Neural cell (in vitro differentiated cells): ENCODE measurements around the gene KLHL6. TPM values are rescaled to one million over a fixed set of nuclear protein-coding genes. Genes with fewer than 3 reads are reported as not detected.

Experiments
- H2AFZ ChIP-seq: fragments of 200-600, 300-800 bp; sonication (generic), shearing (Covaris generic); 2 replicates; pipeline ENCODE4 v1.6.0; 2014; ENCODE audit warnings: low read depth, mild to moderate bottlenecking, antibody characterized with exemption, low read length, moderate library complexity
- H3F3A ChIP-seq: fragments of 200-600 bp; shearing (Covaris generic); 2 replicates; pipeline ENCODE4 v1.6.1; 2016; ENCODE audit warnings: mild to moderate bottlenecking, moderate library complexity, mixed read lengths, antibody characterized with exemption, low read length; ENCODE audit not compliant: insufficient read depth, poor library complexity, severe bottlenecking
- H3K27ac ChIP-seq: fragments of 200-600, 300-800 bp; sonication (generic), shearing (Covaris generic); 2 replicates; pipeline ENCODE4 v1.5.1; 2014; ENCODE audit warnings: mild to moderate bottlenecking, low read length, moderate library complexity
- H3K27me3 ChIP-seq: fragments of 300-800, 200-600 bp; sonication (generic), shearing (Covaris generic); 2 replicates; pipeline ENCODE4 v1.6.0; 2014; ENCODE audit warnings: mild to moderate bottlenecking, low read depth, low read length, moderate library complexity; ENCODE audit not compliant: insufficient read depth
- H3K36me3 ChIP-seq: fragments of 300-800, 200-600 bp; sonication (generic), shearing (Covaris generic); 2 replicates; pipeline ENCODE4 v1.5.1; 2014; ENCODE audit warnings: mild to moderate bottlenecking, antibody characterized with exemption, low read length, moderate library complexity; ENCODE audit not compliant: insufficient read depth
- H3K4me2 ChIP-seq: fragments of 300-800, 200-600 bp; sonication (generic), shearing (Covaris generic); 2 replicates; pipeline ENCODE4 v1.6.0; 2014; ENCODE audit warnings: mild to moderate bottlenecking, low read length
- H3K4me3 ChIP-seq: fragments of 300-800, 200-600 bp; sonication (generic), shearing (Covaris generic); 2 replicates; pipeline ENCODE4 v1.5.1; 2014; ENCODE audit warnings: mild to moderate bottlenecking, low read length, moderate library complexity
- H3K79me2 ChIP-seq: fragments of 200-600 bp; shearing (Covaris generic); replicated peaks from 2 replicates; pipeline ENCODE4 v1.6.0; 2014; ENCODE audit warnings: mild to moderate bottlenecking, low read length, moderate library complexity; ENCODE audit not compliant: insufficient read depth
- H3K9ac ChIP-seq: fragments of 300-800, 200-600 bp; sonication (generic), shearing (Covaris generic); 2 replicates; pipeline ENCODE4 v1.6.1; 2016; ENCODE audit warnings: mild to moderate bottlenecking, low read length, mixed read lengths
- H3K9me2 ChIP-seq: fragments of 200-600 bp; shearing (Covaris generic); 2 replicates; pipeline ENCODE4 v1.6.1; 2016; ENCODE audit warnings: mild to moderate bottlenecking, low read length, mixed read lengths; ENCODE audit not compliant: insufficient read depth
- H3K9me3 ChIP-seq: fragments of 200-600, 300-800 bp; sonication (generic), shearing (Covaris generic); 2 replicates; pipeline ENCODE4 v1.6.1; 2016; ENCODE audit warnings: mild to moderate bottlenecking, mixed run types, low read length, moderate library complexity, mixed read lengths
- H4K20me1 ChIP-seq: fragments of 200-600 bp; shearing (Covaris generic); 2 replicates; pipeline ENCODE4 v1.6.1; 2016; ENCODE audit warnings: mild to moderate bottlenecking, mixed run types; ENCODE audit not compliant: insufficient read depth
- EP300 ChIP-seq: fragments of 450-650 bp; conservative IDR thresholded peaks from 2 replicates; pipeline ENCODE4 v1.6.1; 2014; ENCODE audit warnings: antibody characterized with exemption, mild to moderate bottlenecking, moderate library complexity; ENCODE audit not compliant: poor library complexity, severe bottlenecking
- EZH2 ChIP-seq: fragments of 200-600, 300-800 bp; shearing (Covaris generic), sonication (generic); IDR thresholded peaks from 2 replicates; pipeline ENCODE4 v1.6.1; 2014; ENCODE audit warnings: antibody characterized with exemption, low read length, borderline replicate concordance, mild to moderate bottlenecking; ENCODE audit not compliant: insufficient read depth, poor library complexity, severe bottlenecking
- MXI1 ChIP-seq: fragments of 450-650 bp; conservative IDR thresholded peaks from 2 replicates; pipeline ENCODE4 v1.6.1; 2014; ENCODE audit warnings: antibody characterized with exemption, mild to moderate bottlenecking; ENCODE audit not compliant: poor library complexity, severe bottlenecking
- POLR2AphosphoS5 ChIP-seq: IDR thresholded peaks from 2 replicates; pipeline ENCODE4 v1.6.1; 2012
- RAD21 ChIP-seq: fragments of 450-650 bp; conservative IDR thresholded peaks from 2 replicates; pipeline ENCODE4 v1.6.1; 2014; ENCODE audit warnings: antibody characterized with exemption, mild to moderate bottlenecking, moderate library complexity
- REST ChIP-seq: IDR thresholded peaks from 2 replicates; pipeline ENCODE4 v1.6.1; 2012; ENCODE audit warnings: borderline replicate concordance
- SMC3 ChIP-seq: fragments of 450-650 bp; conservative IDR thresholded peaks from 2 replicates; pipeline ENCODE4 v1.6.1; 2014; ENCODE audit warnings: antibody characterized with exemption, mild to moderate bottlenecking, moderate library complexity; ENCODE audit not compliant: poor library complexity
- TAF1 ChIP-seq: IDR thresholded peaks from 2 replicates; pipeline ENCODE4 v1.6.1; 2012; ENCODE audit warnings: low read depth
- polyA plus RNA-seq: library from polyadenylated mRNA; depleted of rRNA; stranded (reverse); fragments of >200 nt; gene quantifications from 2 replicates; pipeline ENCODE4 v1.2.3, GENCODE V29; 2014
- TF ChIP-seq, protein P1 (sequence below): fragments of 450-650 bp; IDR thresholded peaks from 2 replicates; pipeline ENCODE4 v1.5.1; 2014; ENCODE audit warnings: antibody characterized with exemption, mild to moderate bottlenecking, moderate library complexity; ENCODE audit not compliant: poor library complexity, severe bottlenecking

The KLHL6 gene
- polyA plus RNA-seq, 1 donor from 2014 or later, result not detected

DNA sequence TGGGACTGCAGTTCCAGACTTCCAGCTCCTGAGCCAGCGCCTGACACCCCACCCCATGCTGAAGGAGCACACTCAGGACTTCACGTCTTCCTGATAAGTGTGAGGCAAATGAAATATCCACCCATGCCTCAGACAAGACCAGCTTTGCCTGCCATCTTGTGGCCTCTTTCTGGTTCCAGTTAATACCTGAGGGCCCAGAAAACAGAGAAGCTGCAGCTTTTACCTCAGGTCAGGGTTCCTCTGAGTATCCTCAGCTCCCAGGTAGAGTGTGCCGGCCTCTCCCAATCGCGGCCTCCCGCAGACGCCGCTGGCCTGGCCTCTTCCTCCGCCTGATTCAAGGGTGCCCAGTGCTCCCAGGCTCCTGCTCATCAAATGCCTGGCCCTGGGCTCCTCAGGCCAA, 5.1 kb upstream of the KLHL6 start:
- H3K27me3 ChIP-seq, result no peaks in the 10 kb centered on the region
- no peak overlapping the region for H3K4me2 ChIP-seq
- no peaks in the 10 kb centered on the region for H3F3A ChIP-seq
- no peaks in the 10 kb centered on the region for H4K20me1 ChIP-seq
- no peak overlapping the region for H3K9ac ChIP-seq
- no peak overlapping the region for H3K4me3 ChIP-seq
- H3K9me3 ChIP-seq, result no peaks in the 10 kb centered on the region
- H2AFZ ChIP-seq, result no peak overlapping the region
- H3K9me2 ChIP-seq, result no peaks in the 10 kb centered on the region
- TF ChIP-seq POLR2AphosphoS5, result no peak
- H3K36me3 ChIP-seq, result no peaks in the 10 kb centered on the region
- no peaks in the 10 kb centered on the region for H3K79me2 ChIP-seq
- no peak overlapping the region for H3K27ac ChIP-seq

DNA sequence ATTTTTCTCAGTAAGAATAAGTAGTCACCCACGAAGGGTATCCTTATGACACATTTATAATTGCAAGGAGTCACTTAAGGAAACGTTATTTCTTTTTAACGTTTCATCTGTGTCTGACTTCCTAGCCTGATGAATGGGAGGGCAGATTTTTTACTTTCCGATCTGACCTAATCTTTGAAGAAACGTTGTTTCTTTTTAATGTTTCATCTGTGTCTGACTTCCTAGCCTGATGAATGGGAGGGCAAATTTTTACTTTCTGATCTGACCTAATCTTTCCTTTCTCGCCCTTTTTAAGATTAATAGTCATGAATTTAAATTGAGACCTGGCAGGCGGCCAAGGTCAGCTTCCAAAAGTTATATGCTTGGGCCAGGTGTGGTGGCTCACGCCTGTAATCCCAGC, 3.0 kb upstream of the KLHL6 start:
- no peaks in the 10 kb centered on the region for H3K9me2 ChIP-seq
- H3K9ac ChIP-seq, result no peak overlapping the region
- no peak overlapping the region for H2AFZ ChIP-seq
- H3K27me3 ChIP-seq, result no peaks in the 10 kb centered on the region
- no peak overlapping the region for H3K4me3 ChIP-seq
- no peaks in the 10 kb centered on the region for H3F3A ChIP-seq
- no peaks in the 10 kb centered on the region for H4K20me1 ChIP-seq
- no peaks in the 10 kb centered on the region for H3K9me3 ChIP-seq
- H3K4me2 ChIP-seq, result no peak overlapping the region
- H3K79me2 ChIP-seq, result no peaks in the 10 kb centered on the region
- TF ChIP-seq EZH2, result no peak
- TF ChIP-seq SMC3, result no peak
- TF ChIP-seq, protein P1, sequence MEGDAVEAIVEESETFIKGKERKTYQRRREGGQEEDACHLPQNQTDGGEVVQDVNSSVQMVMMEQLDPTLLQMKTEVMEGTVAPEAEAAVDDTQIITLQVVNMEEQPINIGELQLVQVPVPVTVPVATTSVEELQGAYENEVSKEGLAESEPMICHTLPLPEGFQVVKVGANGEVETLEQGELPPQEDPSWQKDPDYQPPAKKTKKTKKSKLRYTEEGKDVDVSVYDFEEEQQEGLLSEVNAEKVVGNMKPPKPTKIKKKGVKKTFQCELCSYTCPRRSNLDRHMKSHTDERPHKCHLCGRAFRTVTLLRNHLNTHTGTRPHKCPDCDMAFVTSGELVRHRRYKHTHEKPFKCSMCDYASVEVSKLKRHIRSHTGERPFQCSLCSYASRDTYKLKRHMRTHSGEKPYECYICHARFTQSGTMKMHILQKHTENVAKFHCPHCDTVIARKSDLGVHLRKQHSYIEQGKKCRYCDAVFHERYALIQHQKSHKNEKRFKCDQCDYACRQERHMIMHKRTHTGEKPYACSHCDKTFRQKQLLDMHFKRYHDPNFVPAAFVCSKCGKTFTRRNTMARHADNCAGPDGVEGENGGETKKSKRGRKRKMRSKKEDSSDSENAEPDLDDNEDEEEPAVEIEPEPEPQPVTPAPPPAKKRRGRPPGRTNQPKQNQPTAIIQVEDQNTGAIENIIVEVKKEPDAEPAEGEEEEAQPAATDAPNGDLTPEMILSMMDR, result no peak
- TF ChIP-seq REST, result no peak
- no peak for TF ChIP-seq RAD21
- TF ChIP-seq POLR2AphosphoS5, result no peak
- no peak for TF ChIP-seq EP300
- no peak for TF ChIP-seq TAF1
- TF ChIP-seq MXI1, result no peak
- no peaks in the 10 kb centered on the region for H3K36me3 ChIP-seq
- H3K27ac ChIP-seq, result no peak overlapping the region

- Histone ChIP-seq H2AFZ (no peak overlapping the region), H3K4me2 (no peak overlapping the region), H3K27me3 (no peaks in the 10 kb centered on the region), H3K27ac (peak overlapping the region; percentile 33), H3K79me2 (no peaks in the 10 kb centered on the region), H3K9ac (no peak overlapping the region), H3K9me2 (no peaks in the 10 kb centered on the region), H3K9me3 (no peaks in the 10 kb centered on the region), H4K20me1 (no peaks in the 10 kb centered on the region), H3K4me3 (no peak overlapping the region), H3F3A (no peaks in the 10 kb centered on the region), H3K36me3 (no peaks in the 10 kb centered on the region)
- TF ChIP-seq RAD21 (no peak), TAF1 (no peak), MXI1 (no peak), EP300 (no peak), EZH2 (no peak), REST (no peak), SMC3 (no peak), POLR2AphosphoS5 (no peak)
- TF ChIP-seq, protein P1, result no peak
These were observed 1.2 kb upstream of the KLHL6 start for GRCh38 chr3:183556722-183557121.
